Inflammatory macrophage (primary cell): Measurements from ENCODE around the gene PDGFA.
A peak's percentile ranks its signal among the peaks of the same experiment; 100 is the strongest.
"Not testable (repeated sequence)": the region's sequence is repeated elsewhere in the genome, so short reads cannot be mapped to it uniquely, and the experiment has no call there.

Experiments used
- DNase-seq, 2 donors: peaks; one replicate each; pipeline ENCODE4 v3.0.0-alpha.2; 2020 to 2022

PDGFA gene

DNA sequence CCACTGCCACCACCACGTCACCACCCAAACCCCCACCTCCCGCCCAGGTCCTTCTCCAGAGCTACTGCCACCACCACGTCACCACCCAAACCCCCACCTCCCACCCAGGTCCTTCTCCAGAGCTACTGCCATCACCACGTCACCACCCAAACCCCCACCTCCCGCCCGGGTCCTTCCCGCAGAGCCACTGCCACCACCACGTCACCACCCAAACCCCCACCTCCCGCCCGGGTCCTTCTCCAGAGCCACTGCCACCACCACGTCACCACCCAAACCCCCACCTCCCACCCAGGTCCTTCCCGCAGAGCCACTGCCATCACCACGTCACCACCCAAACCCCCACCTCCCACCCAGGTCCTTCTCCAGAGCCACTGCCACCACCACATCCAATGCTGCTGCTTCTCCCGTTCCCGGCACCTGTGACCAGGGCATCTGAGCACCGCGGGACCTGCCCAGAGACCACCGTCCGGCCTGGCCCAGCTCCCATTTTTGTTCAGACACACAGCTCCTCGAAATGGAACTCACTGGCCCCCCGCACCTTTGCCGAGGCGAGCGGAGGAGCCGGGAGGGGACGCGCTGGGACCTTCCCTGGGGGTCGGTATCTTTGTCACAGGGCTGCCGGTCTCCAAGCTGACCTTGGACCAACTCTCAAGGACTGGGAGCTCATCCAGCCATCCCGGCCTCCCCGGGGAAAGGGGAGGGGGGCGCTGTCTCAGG, 32.7 kb upstream of the PDGFA start:
- DNase-seq: not testable (repeated sequence)

DNA sequence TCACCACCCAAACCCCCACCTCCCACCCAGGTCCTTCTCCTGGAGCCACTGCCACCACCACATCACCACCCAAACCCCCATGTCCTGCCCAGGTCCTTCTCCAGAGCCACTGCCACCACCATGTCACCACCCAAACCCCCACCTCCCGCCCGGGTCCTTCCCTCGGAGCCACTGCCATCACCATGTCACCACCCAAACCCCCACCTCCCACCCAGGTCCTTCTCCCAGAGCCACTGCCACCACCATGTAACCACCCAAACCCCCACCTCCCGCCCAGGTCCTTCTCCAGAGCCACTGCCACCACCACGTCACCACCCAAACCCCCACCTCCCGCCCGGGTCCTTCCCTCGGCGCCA, 31.9 kb upstream of the PDGFA start:
- not testable (repeated sequence) for DNase-seq

DNA sequence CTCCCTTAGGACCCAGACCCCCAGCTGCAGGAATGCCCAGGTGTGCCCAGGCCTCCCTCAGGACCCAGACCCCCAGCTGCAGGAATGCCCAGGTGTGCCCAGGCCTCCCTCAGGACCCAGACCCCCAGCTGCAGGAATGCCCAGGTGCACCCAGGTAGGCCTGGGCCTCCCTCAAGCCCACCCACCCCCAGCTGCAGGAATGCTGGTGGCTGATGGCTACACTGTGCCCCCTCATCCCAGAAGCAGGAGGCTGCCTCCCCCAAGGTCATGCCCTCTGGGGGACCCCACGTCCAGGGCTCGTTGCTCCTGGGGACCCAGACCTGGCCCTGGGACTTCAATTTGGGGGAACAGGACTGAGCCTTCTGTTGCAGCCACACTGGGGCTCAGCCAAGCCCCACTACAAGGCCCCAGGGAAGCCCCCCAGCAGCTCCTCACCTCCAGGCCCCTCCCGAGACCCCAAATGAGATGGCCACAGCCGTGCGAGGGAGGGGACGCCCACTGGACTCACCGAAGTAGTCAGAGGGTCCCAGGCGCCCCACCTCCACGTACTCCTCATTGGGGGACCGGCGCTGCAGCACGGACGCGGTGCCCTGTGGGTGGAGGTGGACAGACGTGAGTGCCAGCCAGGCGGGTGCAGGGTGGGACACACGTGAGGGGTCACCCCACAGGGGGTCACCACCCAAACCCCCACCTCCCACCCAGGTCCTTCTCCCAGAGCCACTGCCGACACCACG, 31.4 kb upstream of the PDGFA start:
- no peak for DNase-seq

DNA sequence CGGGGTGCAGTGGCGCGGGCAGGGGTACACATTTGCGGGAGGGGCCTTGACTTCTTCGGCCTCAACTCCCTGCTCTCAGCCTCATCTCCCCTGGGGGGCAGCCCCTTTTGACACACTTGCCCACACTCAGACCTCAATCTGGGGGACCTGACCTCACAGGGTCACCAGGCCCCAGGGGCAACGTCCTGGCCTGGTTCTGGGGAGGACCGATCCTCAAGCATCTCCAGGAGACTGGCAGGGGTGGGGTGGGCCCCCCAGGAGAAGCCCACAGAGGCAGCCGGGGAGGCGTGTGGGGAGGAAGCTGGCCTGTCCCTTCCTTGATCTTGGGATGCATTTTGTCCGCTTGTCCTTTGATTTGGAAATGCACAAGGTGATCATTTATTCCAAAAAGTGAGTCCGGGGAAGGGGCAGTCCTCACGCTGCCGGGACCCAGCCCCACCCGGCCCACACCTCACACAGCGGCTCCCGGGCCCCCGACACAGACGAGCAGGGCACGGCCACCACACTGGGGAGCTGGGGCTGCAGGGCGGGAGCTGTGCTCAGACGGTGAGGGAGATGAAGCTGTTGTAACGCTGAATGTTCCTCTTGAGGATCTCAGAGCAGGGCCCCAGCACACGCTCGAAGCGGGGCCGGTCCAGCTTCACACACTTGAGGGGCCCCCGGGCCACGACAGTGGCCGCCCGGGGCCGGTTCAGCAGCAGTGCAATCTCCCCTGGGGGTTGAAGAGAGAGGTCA, 30.4 kb upstream of the PDGFA start:
- no peak for DNase-seq

DNA sequence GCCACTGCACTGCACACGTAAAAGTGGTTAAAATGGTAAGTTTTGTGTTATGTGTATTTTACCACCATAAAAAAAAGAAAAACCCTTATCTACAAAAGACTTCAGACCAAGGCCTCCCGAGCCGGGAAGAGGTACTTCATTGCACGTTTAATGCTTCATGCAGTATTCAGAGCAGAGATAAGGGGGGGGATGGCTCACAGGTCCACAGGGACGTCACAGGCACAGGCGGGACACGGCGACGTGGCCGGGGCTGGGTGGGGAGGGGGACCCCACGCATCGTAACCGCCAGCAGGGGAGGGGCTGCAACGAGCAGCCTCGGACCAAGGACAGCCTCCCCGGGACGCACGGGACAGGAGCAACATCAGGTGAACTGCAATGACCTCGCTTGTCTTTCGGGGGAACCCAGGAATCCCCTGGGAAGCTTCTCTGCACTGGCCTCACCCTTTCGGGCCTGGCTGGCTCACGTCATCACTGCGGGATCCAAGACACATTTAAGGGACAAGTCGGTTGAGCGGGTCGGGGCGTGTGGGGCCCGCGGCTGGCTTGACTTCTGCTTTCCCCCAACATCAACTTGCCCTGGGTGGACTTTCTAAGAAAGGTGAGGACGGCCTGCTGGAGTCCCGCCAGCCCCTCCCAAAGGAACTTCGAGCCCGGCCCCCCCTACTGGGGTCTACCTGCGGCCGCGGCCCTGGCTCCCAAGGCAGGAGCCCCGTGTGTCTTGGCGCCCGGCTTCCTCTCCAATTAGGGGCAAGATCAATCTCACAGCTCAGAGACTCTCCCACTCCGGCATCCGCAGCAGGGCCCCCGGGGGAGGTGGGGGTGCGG, 29.6 kb upstream of the PDGFA start:
- no peak for DNase-seq

DNA sequence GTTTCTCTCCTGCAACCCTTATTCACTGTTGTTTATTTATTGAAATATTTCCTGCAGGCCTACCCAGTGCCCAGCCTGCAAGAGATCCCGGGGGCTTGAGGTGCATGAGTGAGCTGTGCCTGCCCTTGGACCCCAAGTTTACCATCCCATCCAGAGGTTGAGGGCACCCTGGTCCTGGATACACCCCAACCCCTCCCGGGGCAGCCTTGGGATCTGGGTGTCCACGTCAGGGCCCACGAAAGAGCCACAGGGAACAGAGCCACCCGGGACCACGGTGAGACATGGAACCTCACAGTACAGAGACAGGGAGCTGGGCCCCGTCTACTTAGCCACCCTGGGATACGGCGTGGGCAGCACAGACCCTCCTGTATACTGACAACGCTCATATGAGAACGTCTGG, 28.8 kb upstream of the PDGFA start:
- no peak for DNase-seq

DNA sequence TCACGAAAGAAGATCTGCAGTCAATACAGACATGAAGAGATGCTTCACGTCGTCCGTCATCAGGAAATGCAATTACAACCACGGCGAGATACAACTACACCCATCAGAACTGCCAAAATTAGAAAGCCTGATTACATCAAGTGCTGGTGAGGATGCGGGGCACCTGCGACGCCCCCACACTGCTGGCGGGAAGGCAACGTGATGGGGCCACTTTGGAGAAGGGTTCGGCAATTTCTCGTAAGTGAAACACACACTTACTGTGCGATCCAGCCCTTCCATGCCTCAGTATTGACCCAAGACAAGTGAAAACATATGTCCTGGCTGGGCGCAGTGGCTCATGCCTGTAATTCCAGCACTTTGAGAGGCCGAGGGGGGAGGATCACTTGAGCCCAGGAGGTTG, 25.8 kb upstream of the PDGFA start:
- no peak for DNase-seq

DNA sequence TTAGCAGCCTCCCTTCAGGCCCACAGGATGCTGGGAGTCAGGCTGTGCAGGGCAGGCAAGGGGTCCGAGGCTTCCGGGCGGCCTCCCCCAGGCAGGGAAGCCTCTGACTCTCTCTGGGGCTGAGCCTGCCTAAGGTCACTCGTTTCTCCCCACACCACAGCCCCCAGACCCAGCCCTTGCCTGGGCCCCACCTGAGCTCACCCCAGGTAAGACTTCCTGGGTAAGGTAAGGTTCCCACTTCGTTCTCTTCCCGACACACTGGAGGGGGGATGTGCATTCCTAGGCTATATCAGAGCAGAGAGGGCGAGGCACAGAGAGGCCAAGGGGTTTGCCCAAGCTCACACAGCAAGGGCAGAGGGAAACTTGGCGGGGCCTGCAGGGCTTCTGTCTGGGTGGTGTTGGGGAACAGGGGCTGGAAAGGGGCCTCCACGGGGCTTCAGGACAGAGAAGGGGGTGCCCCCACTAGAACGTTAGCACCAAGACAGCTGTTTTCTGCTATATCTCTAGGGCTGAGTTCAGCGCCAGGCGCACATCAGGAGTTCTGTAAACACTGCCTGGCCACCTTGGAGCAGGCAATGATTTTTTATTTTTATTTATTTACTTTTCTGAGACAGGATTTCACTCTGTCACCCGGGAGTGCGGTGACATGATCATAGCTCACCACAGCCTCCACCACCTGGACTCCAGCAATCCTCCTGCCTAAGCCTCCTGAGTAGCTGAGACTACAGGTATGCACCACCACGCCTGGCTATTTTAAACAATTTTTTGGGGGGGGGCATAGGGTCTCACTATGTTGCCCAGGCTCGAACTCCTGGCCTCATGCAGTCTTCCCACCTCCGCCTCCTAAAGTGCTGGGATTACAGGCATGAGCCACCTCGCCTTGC, 24.9 kb upstream of the PDGFA start:
- DNase-seq: no peak

DNA sequence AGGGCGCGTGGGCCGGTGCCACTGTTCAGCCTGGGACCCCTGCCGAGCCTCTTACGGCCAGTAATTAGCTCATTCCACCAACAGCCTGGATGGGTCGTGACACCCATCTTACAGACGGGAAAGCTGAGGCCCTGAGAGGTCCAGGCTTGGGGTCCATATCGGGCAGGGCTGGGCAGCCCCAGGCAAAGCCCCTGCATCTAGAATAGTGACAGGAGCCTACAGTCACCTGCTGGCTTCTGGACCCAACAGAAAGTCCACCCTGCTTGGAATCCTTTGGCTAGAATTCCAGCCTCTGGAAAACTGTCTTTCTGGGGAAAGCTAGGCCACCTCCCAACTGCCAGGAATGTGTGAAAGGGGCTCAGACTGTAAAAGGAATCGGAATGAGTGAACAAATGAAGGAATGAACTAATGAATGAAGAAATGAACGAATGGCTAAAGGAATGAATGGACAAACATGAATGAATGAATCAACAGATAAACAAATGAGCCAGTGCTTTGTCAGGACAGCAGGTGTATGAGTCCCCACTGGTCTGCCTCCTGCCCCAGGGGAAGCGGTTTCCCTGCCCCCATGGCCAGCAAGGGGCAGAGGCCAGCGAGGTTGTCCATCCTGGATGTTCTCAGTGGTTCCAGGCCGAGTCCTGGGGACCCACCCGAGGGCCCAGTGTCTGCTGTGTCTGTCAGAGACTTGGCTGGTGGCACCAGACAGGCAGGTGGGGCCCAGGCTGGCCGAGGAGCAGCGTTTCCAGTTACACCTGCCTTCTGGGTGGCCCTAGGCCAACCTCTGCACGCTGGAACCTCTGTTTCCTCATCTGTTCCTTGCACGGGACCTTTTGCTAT, 24.1 kb upstream of the PDGFA start:
- no peak for DNase-seq

DNA sequence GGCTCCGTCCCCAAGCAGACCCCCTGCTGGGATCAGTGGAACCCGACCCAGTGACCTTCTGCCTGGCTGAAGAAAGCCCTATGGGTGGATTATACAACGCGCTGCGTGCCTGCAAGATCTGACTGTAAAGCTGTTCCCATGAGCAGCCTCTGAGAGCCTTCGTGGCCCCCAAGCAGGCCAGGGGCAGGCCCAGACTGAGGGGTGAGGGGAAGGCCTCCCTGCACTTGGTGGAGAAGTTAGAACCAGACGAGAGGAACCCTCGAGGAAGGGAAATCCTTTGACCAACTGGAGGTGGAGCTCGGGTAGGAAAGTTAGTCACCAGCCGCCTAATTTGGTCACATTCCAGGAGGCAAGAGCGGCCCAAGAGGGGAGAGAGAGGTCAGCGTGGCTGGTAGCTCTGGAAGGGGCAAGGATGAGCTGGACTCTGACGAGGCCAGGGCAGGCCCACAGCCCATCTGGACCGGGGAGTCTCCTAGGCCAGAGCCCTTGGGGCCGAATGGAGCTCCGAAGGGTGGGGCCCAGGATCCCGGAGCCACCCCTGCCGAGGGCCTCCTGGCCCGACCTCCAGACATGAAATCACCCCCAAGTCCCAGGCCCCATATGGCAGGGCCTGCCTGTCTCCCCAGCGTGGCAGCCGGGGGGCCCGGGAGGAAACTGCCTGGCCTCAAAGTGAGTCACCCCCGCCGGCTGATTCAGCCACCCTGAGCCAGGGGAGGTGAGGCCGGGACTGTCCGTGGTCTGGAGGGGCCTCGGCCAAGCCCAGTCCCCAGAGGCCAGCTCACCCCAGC, 23.3 kb upstream of the PDGFA start:
- peak in 1 of 2 donors; percentile 32 for DNase-seq

DNA sequence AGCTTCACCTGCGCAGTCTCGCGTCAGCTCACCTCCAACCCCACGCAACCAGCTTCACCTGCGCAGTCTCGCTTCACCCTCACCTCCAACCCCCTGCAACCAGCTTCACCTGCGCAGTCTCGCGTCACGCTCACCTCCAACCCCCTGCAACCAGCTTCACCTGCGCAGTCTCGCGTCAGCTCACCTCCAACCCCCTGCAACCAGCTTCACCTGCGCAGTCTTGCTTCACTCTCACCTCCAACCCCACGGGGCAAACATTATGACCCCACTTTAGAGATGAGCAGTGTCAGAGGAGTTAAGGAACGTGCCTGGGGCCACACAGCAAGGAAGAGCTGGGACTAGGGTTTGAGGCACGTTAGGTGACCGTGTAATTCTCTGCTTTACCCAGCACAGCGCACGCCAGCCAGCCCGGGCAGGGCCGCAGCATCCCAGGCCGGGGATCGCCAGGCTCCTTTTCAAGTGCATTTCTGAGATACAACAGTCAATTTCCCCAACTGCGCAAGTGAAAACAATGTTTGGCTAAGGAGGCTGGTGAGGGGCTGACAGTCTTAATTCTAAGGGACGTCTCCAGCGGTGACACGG, 22.6 kb upstream of the PDGFA start:
- no peak for DNase-seq

DNA sequence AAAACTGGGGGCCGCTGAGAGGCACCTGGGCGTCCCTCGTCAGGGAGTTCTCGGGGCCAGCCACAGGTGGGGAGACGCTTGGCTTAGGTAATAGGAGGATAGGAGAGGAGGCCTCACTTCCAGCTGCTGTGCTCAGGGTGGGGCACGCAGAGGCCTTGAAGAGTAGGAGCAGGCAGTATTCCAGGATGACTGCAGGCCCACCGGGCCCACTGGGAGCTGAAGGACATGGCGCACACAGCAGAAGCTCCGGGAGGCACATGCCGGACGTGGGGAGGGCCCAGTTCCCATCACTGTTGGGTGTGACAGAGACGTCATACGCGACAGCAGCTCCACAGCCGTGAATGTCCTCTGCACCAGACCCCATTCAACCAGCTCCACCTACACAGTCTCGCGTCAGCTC, 22.0 kb upstream of the PDGFA start:
- DNase-seq: no peak

DNA sequence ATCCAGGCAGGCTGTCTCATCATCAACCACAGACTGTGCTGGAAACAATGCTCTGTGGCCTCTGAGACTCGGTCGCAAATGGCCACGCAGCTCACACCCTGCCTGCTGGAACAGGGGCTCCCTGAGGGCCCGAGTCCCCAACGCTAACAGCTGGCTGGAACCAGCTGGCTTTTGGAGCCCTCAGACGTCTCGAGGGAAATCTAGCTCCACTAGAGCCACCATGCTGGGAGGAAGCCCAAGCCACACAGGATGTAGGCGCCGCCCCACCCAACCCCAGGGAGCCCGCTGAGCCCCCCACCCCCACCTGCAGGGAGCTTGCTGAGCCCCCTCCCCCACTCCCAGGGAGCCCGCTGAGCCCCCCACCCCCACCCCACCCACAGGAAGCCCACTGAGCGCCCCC, 21.4 kb upstream of the PDGFA start:
- no peak for DNase-seq

DNA sequence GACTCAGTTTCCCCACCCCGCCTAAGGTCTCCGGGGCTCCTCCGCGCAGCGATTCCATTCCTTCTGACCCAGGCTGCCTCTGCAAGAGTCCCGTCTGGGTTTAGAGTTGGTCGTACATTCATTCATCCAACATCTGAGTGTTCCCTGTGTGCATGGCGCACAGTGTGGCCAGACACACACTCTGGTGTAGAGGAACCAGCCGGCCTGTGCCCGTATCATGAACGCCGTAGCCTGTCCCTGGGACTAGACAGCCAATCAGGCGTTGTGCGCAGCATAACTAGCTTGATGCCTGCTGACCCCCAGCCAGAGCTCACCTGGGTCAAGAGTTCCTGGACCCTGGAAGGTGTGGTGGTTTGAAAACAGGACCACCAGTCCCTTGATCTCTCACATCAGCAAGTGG, 20.9 kb upstream of the PDGFA start:
- no peak for DNase-seq

DNA sequence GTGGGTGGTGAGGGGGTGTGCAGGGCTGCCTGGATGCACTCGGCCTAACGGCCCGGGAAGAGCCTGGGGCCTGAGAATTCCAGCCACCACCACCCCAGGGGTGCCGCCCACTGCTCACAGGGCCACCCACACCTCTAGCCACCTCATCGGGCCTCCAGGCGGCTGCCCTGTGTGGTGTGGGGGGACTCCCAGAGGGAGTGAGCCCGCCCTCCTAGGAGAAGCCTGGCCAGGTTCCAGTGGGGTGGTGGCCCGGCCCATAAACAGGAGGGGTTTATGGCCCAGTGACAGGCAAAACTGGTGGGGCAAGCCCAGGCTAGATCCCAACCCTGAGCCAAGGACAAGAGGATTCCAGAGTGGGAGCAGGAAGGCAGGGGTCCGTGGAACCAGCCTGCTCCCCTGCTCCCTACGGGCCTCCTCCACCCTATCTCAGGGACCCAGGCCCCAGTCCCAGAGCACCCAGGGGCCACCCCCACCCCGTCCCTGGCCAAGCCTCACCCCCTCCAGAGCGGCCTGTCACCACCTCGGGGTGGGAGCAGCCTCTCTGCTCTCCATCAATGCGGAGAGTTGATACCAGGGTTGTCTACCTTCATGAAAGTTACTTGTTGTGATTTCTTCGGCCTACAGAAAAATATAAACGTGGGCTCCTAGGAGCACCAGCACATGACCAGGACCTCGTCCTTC, 20.2 kb upstream of the PDGFA start:
- no peak for DNase-seq

DNA sequence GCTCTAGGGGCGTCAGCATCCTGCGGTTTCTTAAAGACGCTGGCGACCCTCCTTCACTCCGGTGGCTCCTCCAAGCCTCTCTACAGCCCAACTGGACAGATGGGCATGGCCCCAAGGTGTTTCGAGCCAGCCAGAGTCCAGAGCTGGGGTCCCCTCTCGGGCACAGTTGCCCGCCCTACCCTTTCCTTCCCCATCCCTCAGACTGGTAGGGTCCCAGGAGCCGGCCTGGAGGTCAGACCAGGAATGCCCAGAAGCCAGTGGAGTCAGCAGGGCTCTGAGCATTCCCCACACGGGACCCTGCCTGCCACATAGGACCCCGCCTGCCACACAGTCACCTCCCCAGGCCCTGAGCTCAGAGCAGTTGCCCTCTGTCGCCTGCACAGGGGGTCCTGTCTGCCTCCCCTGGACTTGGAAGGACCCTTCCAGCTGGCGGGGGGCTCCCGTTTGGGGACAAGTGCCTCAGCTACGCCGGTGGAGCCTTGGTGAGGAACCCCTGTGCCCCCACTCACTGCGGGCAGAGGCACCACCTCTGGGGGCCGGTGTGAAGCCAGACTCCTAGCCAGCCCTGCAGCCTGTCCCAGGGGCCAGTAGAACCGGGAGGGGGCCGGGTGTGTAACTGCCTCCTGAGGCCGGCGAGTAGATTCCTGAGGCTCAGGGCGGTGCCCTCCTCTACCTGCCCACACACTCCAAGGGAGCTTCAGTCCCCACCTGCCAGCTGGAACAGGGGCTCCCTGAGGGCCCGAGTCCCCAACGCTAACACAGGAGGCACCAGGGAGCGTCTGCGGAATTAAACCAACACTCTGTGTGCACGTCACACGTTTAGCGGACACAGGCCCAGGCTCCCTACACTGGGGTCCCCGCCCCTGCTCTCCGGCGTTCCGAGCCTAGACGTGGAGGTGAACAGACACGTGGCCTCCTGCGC, 19.4 kb upstream of the PDGFA start:
- no peak for DNase-seq

DNA sequence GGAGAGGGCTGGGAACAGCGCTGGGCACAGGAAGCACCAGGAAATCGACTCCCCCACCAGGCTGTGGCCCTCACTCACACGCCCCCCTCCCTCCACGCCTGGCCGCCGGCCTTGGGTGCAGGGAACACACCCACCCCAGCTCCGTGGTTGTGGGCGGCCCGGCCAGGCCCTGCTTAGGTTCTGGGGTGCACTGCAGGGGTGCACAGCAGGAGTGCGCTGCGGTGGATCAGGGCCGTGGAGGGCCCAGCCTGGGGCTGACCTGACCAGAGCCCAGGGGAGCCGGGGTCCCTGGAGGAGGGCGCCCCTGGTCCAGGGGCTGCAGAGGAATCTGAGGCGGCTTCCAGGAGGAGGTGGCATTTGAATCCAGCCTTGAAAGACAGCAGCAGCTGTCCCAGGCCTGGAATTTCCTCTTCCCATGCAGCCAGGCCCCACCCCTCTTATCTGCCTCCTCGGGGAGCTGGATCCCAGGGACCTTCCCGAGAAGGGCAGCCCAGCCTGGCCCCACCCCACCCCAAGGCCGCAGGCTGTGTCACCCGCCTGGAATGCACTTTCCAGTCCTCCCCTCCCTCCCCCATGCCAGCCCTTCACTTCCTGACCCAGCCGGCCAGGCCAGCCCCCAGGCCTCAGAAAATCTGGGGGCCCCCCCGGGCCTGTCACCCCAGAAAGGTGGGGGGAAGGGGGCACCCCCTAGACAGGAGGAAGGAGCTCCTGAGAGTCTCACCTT, 18.4 kb upstream of the PDGFA start:
- no peak for DNase-seq
